ENCODE data around the gene ZC3H7B. TPM values are rescaled to one million over a fixed set of nuclear protein-coding genes. Genes with fewer than 3 reads are reported as not detected.
"Not testable (repeated sequence)": the region's sequence is repeated elsewhere in the genome, so short reads cannot be mapped to it uniquely, and the experiment has no call there.

The ZC3H7B gene
- total RNA-seq, 1 donor from 2014 or later, result 25.8 TPM

DNA sequence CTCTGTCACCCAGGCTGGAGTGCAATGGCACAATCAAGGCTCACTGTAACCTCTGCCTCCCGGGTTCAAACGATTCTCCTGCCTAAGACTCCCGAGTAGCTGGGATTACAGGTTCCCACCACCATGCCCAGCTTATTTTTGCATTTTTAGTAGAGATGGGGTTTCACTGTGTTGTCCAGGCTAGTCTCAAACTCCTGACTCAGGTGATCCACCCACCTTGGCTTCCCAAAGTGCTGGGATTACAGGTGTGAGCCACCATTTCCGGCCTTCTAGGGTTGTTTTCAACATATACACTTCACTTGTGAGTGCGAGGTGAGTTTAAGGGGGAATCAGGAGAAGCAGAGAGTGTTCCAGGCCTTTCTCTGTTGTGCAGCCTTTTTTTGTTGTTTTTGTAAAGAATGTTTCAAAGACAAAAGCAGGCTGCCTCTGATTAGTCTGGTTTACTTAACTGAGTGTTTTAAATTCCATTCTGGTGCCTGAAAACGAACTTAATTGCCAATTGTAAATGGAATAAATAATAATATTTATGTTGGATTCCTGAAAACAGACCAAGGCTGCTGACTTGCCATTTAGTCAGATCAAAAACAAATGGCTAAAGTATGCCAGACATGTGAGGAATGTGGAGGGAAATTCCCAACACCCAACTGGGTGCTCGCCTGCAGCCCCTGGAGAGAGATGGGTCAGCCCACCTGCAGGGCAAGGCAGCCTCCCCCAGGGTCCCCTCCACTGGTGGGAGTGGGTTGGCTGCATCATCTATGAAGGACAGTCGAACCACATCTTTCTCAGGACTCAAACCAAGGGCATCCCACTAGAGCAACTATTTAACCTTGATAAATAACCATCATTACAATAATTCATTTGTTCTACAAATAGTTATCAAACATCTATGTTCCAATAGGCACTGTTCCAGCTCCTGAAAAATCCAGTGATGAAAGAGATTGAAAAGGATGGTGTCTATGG is 10.8 kb upstream of the ZC3H7B start:
- Mint-ChIP-seq H3K4me3 (no peak overlapping the region), H3K4me1 (peaks cover 10% of the 10 kb centered on the region)
- H3K9ac ChIP-seq, result no peak overlapping the region

DNA sequence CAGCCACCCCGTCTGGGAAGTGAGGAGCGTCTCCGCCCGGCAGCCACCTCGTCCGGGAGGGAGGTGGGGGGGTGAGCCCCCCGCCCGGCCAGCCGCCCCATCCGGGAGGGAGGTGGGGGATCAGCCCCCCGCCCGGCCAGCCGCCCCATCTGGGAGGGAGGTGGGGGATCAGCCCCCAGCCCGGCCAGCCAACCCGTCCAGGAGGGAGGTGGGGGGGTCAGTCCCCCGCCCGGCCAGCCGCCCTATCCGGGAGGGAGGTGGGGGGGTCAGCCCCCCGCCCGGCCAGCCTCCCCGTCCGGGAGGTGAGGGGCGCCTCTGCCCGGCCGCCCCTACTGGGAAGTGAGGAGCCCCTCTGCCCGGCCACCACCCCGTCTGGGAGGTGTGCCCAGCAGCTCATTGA is 6.5 kb upstream of the ZC3H7B start:
- not testable (repeated sequence) for H3K27me3 ChIP-seq; H3K9me3 ChIP-seq (ENCODE audit: low read depth); H2AFZ ChIP-seq (replicated peaks); H3K27ac Mint-ChIP-seq; H3K4me3 ChIP-seq; H3K4me2 ChIP-seq; H3K9me3 Mint-ChIP-seq; H3K4me1 Mint-ChIP-seq; H3K36me3 Mint-ChIP-seq; H3K27ac ChIP-seq; DNase-seq (ENCODE audit: low spot score); H3K27me3 Mint-ChIP-seq (ENCODE audit: insufficient read depth, low read depth); H3K36me3 ChIP-seq; H3K4me3 Mint-ChIP-seq; H3K4me1 ChIP-seq; H3K79me2 ChIP-seq (ENCODE audit: low read depth); H4K20me1 ChIP-seq (ENCODE audit: low read depth); H3K9ac ChIP-seq
- peaks cover 16% of the 10 kb centered on the region for H3F3A ChIP-seq (ENCODE audit: low read depth)

More for the DNA sequence above, 10.8 kb upstream of the ZC3H7B start:
- no peak overlapping the region for H2AFZ ChIP-seq (replicated peaks)
- no peaks in the 10 kb centered on the region for H3K36me3 ChIP-seq
- H3K4me1 ChIP-seq, result peaks cover 14% of the 10 kb centered on the region
- peaks cover 2% of the 10 kb centered on the region for H3K27me3 Mint-ChIP-seq (ENCODE audit: insufficient read depth, low read depth)
- H3K27me3 ChIP-seq, result no peaks in the 10 kb centered on the region
- H3K27ac Mint-ChIP-seq, result no peak overlapping the region
- H3K9me3 ChIP-seq (ENCODE audit: low read depth), result no peaks in the 10 kb centered on the region
- no peaks in the 10 kb centered on the region for H3K36me3 Mint-ChIP-seq
- H3K4me2 ChIP-seq, result peak overlapping the region; percentile 1
- H3K9me3 Mint-ChIP-seq, result no peaks in the 10 kb centered on the region
- no peaks in the 10 kb centered on the region for H4K20me1 ChIP-seq (ENCODE audit: low read depth)
- TF ChIP-seq, protein P1, sequence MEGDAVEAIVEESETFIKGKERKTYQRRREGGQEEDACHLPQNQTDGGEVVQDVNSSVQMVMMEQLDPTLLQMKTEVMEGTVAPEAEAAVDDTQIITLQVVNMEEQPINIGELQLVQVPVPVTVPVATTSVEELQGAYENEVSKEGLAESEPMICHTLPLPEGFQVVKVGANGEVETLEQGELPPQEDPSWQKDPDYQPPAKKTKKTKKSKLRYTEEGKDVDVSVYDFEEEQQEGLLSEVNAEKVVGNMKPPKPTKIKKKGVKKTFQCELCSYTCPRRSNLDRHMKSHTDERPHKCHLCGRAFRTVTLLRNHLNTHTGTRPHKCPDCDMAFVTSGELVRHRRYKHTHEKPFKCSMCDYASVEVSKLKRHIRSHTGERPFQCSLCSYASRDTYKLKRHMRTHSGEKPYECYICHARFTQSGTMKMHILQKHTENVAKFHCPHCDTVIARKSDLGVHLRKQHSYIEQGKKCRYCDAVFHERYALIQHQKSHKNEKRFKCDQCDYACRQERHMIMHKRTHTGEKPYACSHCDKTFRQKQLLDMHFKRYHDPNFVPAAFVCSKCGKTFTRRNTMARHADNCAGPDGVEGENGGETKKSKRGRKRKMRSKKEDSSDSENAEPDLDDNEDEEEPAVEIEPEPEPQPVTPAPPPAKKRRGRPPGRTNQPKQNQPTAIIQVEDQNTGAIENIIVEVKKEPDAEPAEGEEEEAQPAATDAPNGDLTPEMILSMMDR (IDR thresholded peaks at IDR 0.05), result no peak
- TF ChIP-seq EZH2phosphoT487 (IDR thresholded peaks at IDR 0.05), result no peak
- TF ChIP-seq EZH2 (IDR thresholded peaks at IDR 0.05), result no peak
- peaks cover 20% of the 10 kb centered on the region for H3F3A ChIP-seq (ENCODE audit: low read depth)
- H3K79me2 ChIP-seq (ENCODE audit: low read depth), result peaks cover 3% of the 10 kb centered on the region
- peak; percentile 52 for DNase-seq (ENCODE audit: low spot score)
- H3K4me3 ChIP-seq, result no peak overlapping the region
- peak overlapping the region; percentile 87 for H3K27ac ChIP-seq

GRCh38 chr22:41296826-41297667 is 4.3 kb upstream of the ZC3H7B start:
- no peak overlapping the region for H3K27ac ChIP-seq
- H3K4me1 ChIP-seq, result peaks cover 4% of the 10 kb centered on the region
- H3K4me3 ChIP-seq, result no peak overlapping the region
- H3K9ac ChIP-seq, result no peak overlapping the region
- no peak for DNase-seq (ENCODE audit: low spot score)
- no peak overlapping the region for H3K4me3 Mint-ChIP-seq
- no peaks in the 10 kb centered on the region for H3K27me3 Mint-ChIP-seq (ENCODE audit: insufficient read depth, low read depth)
- no peak overlapping the region for H2AFZ ChIP-seq (replicated peaks)
- H3K79me2 ChIP-seq (ENCODE audit: low read depth), result peaks cover 14% of the 10 kb centered on the region
- H3K36me3 ChIP-seq, result no peaks in the 10 kb centered on the region
- H3F3A ChIP-seq (ENCODE audit: low read depth), result peaks cover 8% of the 10 kb centered on the region
- H4K20me1 ChIP-seq (ENCODE audit: low read depth), result no peaks in the 10 kb centered on the region
- no peak overlapping the region for H3K4me2 ChIP-seq
- H3K27ac Mint-ChIP-seq, result no peak overlapping the region
- no peaks in the 10 kb centered on the region for H3K9me3 Mint-ChIP-seq
- peaks cover 5% of the 10 kb centered on the region for H3K4me1 Mint-ChIP-seq
- no peaks in the 10 kb centered on the region for H3K27me3 ChIP-seq
- H3K36me3 Mint-ChIP-seq, result no peaks in the 10 kb centered on the region
- no peaks in the 10 kb centered on the region for H3K9me3 ChIP-seq (ENCODE audit: low read depth)
- TF ChIP-seq, protein P1 (IDR thresholded peaks at IDR 0.05), result no peak
- no peak for TF ChIP-seq EZH2 (IDR thresholded peaks at IDR 0.05)
- TF ChIP-seq EZH2phosphoT487 (IDR thresholded peaks at IDR 0.05), result no peak

Data from neural progenitor cell (in vitro differentiated cells).